ENCODE results near the gene SPINK13.
"Not testable (repeated sequence)": the region's sequence is repeated elsewhere in the genome, so short reads cannot be mapped to it uniquely, and the experiment has no call there.

The SPINK13 gene

GRCh38 chr5:148314187-148314586 lies 45.6 kb downstream of the SPINK13 start:
- Histone ChIP-seq H3K36me3 (ENCODE audit: control insufficient read depth in 1 of 2, insufficient read depth in 2 of 2, low read length in 2 of 2) (no peaks in the 10 kb centered on the region), H3K27ac (ENCODE audit: low read length) (no peak overlapping the region), H3K4me3 (ENCODE audit: low read depth in 1 of 2, low read length in 2 of 2) (no peak overlapping the region), H3K4me1 (ENCODE audit: control insufficient read depth in 1 of 2, insufficient read depth in 2 of 2, low read length in 2 of 2) (no peaks in the 10 kb centered on the region), H3K27me3 (ENCODE audit: low read depth, low read length) (no peaks in the 10 kb centered on the region), H3K9me3 (ENCODE audit: control insufficient read depth in 1 of 2, low read length in 2 of 2) (no peaks in the 10 kb centered on the region)

GRCh38 chr5:148314731-148315130 lies 46.1 kb downstream of the SPINK13 start:
- Histone ChIP-seq H3K27me3 (ENCODE audit: low read depth, low read length) (no peaks in the 10 kb centered on the region), H3K27ac (ENCODE audit: low read length) (no peak overlapping the region), H3K4me3 (ENCODE audit: low read depth in 1 of 2, low read length in 2 of 2) (no peak overlapping the region), H3K4me1 (ENCODE audit: control insufficient read depth in 1 of 2, insufficient read depth in 2 of 2, low read length in 2 of 2) (no peaks in the 10 kb centered on the region), H3K36me3 (ENCODE audit: control insufficient read depth in 1 of 2, insufficient read depth in 2 of 2, low read length in 2 of 2) (no peaks in the 10 kb centered on the region), H3K9me3 (ENCODE audit: control insufficient read depth in 1 of 2, low read length in 2 of 2) (no peaks in the 10 kb centered on the region)

DNA sequence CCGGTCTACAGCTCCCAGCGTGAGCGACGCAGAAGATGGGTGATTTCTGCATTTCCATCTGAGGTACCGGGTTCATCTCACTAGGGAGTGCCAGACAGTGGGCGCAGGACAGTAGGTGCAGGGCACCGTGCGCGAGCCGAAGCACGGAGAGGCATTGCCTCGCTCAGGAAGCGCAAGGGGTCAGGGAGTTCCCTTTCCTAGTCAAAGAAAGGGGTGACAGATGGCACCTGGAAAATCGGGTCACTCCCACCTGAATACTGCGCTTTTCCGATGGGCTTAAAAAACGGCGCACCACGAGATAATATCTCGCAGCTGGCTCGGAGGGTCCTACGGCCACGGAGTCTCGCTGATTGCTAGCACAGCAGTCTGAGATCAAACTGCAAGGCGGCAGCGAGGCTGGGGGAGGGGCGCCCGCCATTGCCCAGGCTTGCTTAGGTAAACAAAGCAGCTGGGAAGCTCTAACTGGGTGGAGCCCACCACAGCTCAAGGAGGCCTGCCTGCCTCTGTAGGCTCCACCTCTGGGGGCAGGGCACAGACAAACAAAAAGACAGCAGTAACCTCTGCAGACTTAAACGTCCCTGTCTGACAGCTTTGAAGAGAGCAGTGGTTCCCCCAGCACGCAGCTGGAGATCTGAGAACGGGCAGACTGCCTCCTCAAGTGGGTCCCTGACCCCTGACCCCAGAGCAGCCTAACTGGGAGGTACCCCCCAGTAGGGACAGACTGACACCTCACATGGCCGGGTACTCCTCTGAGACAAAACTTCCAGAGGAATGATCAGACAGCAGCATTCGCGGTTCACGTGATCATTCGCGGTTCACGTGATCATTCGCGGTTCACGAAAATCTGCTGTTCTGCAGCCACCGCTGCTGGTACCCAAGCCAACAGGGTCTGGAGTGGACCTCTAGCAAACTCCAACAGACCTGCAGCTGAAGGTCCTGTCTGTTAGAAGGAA lies 51.7 kb downstream of the SPINK13 start:
- H3K27me3 ChIP-seq (ENCODE audit: low read depth, low read length): not testable (repeated sequence)
- peak overlapping the region in 1 of 2 donors; percentile 42 for H3K4me3 ChIP-seq (ENCODE audit: low read depth in 1 of 2, low read length in 2 of 2)

GRCh38 chr5:148333262-148333849 lies 64.8 kb downstream of the SPINK13 start:
- Histone ChIP-seq H3K27ac (ENCODE audit: low read length) (no peak overlapping the region), H3K27me3 (ENCODE audit: low read depth, low read length) (no peaks in the 10 kb centered on the region), H3K4me1 (ENCODE audit: control insufficient read depth in 1 of 2, insufficient read depth in 2 of 2, low read length in 2 of 2) (no peaks in the 10 kb centered on the region), H3K36me3 (ENCODE audit: control insufficient read depth in 1 of 2, insufficient read depth in 2 of 2, low read length in 2 of 2) (no peaks in the 10 kb centered on the region), H3K4me3 (ENCODE audit: low read depth in 1 of 2, low read length in 2 of 2) (no peak overlapping the region), H3K9me3 (ENCODE audit: control insufficient read depth in 1 of 2, low read length in 2 of 2) (no peaks in the 10 kb centered on the region)

More for the DNA sequence above, 51.7 kb downstream of the SPINK13 start:
- not testable (repeated sequence) for H3K9me3 ChIP-seq (ENCODE audit: control insufficient read depth in 1 of 2, low read length in 2 of 2); H3K27ac ChIP-seq (ENCODE audit: low read length); H3K36me3 ChIP-seq (ENCODE audit: control insufficient read depth in 1 of 2, insufficient read depth in 2 of 2, low read length in 2 of 2); H3K4me1 ChIP-seq (ENCODE audit: control insufficient read depth in 1 of 2, insufficient read depth in 2 of 2, low read length in 2 of 2)

DNA sequence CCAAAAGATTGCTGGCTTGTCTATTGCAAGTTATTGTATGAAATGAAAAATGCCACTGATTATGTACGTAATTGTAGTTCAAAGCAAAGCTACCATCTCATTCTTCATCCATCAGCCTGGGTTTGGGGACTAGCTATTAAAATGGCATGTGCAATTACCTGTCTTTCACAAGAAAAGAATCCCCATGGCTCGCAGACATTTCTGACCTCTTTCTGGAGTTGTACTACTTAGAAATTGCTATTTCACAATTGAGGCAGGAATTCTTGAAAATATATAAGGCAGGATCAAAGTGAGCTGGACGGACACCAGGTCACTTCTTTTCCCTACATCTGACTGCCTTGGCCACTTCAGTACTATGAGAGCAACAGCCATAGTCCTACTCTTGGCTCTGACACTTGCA lies 66.7 kb downstream of the SPINK13 start, which contains the start of gene SPINK9:
Gene SPINK9, plus strand, starts transcription at position 301 of the 400 bp plus-strand sequence. Its CDS starts 55 bp downstream, at position 356.
- no peaks in the 10 kb centered on the region for H3K36me3 ChIP-seq (ENCODE audit: control insufficient read depth in 1 of 2, insufficient read depth in 2 of 2, low read length in 2 of 2)
- no peaks in the 10 kb centered on the region for H3K27me3 ChIP-seq (ENCODE audit: low read depth, low read length)
- no peak within 1 kb of the TSS for H3K4me3 ChIP-seq (ENCODE audit: low read depth in 1 of 2, low read length in 2 of 2)
- no peaks in the 10 kb centered on the region for H3K9me3 ChIP-seq (ENCODE audit: control insufficient read depth in 1 of 2, low read length in 2 of 2)
- no peak within 1 kb of the TSS for H3K27ac ChIP-seq (ENCODE audit: low read length)
- no peaks in the 10 kb centered on the region for H3K4me1 ChIP-seq (ENCODE audit: control insufficient read depth in 1 of 2, insufficient read depth in 2 of 2, low read length in 2 of 2)
